Neural progenitor cell (in vitro differentiated cells): ENCODE measurements around the gene VPS37D.

ENCODE experiments used
- EZH2 ChIP-seq: fragments of 200-600 bp; sonication (generic); IDR thresholded peaks from 2 replicates; pipeline ENCODE4 v1.6.1; 2017; ENCODE audit warnings: antibody characterized with exemption, mild to moderate bottlenecking, moderate library complexity
- EZH2phosphoT487 ChIP-seq: fragments of 200-600 bp; sonication (generic); IDR thresholded peaks from 2 replicates; pipeline ENCODE4 v1.6.1; 2017; ENCODE audit warnings: antibody characterized with exemption
- TF ChIP-seq, protein P1 (sequence below): fragments of 200-600 bp; sonication (generic); IDR thresholded peaks from 2 replicates; pipeline ENCODE4 v1.5.1; 2017; ENCODE audit warnings: antibody characterized with exemption, mild to moderate bottlenecking

DNA sequence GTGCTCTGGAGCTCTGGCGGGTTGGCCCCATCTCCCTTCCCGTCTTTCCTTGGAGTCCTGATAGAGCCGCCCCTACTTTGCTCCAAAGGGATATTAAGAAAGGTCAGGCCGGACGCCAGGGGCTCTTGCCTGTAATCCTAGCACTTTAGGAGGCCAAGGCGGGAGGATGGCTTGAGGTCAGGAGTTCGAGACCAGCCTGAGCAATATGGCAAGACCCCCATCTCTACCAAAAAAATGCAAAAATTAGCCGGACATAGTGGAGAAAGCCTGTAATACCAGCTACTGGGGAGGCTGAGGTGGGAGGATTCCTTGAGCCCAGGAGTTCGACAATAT is 43.0 kb upstream of the VPS37D start:
- TF ChIP-seq EZH2: no peak
- TF ChIP-seq, protein P1, sequence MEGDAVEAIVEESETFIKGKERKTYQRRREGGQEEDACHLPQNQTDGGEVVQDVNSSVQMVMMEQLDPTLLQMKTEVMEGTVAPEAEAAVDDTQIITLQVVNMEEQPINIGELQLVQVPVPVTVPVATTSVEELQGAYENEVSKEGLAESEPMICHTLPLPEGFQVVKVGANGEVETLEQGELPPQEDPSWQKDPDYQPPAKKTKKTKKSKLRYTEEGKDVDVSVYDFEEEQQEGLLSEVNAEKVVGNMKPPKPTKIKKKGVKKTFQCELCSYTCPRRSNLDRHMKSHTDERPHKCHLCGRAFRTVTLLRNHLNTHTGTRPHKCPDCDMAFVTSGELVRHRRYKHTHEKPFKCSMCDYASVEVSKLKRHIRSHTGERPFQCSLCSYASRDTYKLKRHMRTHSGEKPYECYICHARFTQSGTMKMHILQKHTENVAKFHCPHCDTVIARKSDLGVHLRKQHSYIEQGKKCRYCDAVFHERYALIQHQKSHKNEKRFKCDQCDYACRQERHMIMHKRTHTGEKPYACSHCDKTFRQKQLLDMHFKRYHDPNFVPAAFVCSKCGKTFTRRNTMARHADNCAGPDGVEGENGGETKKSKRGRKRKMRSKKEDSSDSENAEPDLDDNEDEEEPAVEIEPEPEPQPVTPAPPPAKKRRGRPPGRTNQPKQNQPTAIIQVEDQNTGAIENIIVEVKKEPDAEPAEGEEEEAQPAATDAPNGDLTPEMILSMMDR: no peak
- TF ChIP-seq EZH2phosphoT487: no peak
